ENCODE measurements around the gene KBTBD7.

DNA sequence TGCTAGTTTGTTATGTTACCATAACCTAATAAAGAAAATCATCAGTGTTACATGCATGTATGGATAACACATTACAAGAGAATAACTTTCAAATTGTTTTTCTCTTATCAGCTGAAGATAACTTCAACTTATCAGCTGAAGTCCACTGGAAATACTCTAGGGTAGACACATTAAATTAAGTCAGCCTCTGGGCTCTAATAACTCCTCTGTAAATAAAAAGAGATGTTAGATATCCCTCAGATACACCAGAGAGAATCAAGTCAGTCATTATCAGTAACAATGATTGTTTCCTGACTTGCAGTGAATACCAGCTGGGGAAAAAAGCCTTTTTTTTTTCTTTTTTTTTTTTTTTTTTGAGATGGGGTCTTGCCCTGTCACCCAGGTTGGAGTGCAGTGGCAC is 1.6 kb upstream of the KBTBD7 start:
- TF ChIP-seq, protein P1, sequence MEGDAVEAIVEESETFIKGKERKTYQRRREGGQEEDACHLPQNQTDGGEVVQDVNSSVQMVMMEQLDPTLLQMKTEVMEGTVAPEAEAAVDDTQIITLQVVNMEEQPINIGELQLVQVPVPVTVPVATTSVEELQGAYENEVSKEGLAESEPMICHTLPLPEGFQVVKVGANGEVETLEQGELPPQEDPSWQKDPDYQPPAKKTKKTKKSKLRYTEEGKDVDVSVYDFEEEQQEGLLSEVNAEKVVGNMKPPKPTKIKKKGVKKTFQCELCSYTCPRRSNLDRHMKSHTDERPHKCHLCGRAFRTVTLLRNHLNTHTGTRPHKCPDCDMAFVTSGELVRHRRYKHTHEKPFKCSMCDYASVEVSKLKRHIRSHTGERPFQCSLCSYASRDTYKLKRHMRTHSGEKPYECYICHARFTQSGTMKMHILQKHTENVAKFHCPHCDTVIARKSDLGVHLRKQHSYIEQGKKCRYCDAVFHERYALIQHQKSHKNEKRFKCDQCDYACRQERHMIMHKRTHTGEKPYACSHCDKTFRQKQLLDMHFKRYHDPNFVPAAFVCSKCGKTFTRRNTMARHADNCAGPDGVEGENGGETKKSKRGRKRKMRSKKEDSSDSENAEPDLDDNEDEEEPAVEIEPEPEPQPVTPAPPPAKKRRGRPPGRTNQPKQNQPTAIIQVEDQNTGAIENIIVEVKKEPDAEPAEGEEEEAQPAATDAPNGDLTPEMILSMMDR (IDR thresholded peaks at IDR 0.05): no peak
- TF ChIP-seq EZH2 (IDR thresholded peaks at IDR 0.05; ENCODE audit: borderline replicate concordance, insufficient read depth, low read depth, low read length, poor library complexity, severe bottlenecking): no peak

All from B cell (primary cell).